ENCODE results near the gene SPANXN3.
"Not testable (repeated sequence)": the region's sequence is repeated elsewhere in the genome, so short reads cannot be mapped to it uniquely, and the experiment has no call there.

The SPANXN3 gene, protein sequence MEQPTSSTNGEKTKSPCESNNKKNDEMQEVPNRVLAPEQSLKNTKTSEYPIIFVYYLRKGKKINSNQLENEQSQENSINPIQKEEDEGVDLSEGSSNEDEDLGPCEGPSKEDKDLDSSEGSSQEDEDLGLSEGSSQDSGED

GRCh38 chrX:143517375-143517774, at the start of gene SPANXN3:
Gene SPANXN3 (minus strand): TSS chrX:143517475. CDS start chrX:143517391, 84 bp downstream.
- not testable (repeated sequence) for DNase-seq

DNA sequence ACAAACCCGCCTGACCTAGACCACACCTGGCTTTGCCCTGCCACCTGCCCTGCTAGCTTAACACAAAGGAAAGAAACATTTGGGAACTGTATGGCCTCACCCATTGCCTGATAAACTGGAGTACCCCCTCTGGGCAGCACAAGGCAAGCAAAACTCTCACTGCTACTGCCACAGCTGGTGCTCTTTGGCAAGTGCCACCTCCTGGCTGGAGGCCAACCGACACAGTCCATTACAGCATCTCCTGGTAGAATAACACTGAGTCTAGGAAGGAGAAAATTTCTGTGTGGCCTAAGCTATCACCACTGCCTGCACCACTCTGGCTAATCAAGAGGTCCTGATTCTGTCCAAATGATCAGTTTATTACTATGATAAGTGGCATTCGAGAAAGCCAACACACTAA, 18.9 kb upstream of the SPANXN3 start:
- no peak for DNase-seq

- not testable (repeated sequence) for DNase-seq
These were observed 15.1 kb downstream of the SPANXN3 start for GRCh38 chrX:143502196-143502595.

DNA sequence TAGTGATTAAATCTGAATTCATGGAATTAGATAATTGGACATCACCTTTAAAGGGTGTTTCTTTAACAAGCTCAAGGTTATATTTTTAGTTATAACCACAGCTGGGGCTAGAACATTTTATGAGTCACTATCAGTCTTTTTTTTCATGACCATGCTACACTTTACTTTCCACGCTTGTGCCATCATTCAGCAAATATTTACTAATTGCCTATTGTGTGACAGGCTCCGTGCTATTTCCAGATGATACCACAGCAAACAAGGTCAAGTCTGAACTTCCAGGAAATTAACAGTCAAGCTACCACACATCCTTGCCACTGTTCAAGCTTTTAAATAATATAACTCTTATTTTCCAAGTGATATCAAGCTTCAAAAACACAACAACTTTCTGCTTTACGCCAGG, 16.5 kb downstream of the SPANXN3 start:
- DNase-seq, result no peak

DNA sequence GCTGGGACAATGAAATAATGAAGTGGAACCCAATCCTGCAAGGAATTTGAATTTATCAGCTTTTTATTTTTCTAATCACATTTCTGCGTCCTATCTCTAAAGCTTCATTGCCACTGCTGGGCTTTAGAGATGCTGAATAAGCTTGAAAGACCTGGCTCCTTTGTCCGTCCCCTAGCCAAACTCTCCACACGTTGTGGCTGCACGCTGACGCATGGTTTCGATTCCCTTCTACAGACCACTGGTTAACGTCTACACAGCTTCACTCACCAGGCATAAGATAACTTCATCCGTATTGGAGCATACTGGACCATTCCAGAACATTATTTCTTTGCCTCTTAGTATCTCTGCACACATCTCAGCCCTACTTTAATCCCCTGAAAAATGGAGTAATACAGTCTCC, 31.2 kb downstream of the SPANXN3 start:
- no peak for DNase-seq

DNA sequence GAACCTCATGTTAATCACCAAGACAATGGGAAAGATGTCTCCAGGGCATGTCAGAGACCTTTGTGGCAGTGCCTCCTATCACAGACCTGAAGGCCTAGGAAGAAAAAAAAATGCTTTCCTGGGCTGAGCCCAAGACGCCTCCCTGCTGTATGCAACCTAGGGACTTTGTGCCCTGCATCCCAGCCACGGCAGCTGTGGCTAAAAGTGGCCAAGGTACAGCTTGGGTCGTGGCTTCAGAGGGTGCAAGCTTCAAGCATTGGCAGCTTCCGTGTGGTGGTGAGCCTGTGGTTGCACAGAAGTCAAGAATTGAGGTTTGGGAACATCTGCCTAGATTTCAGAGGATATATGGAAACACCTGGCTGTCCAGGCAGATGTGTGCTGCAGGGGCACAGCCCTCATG, 40.5 kb downstream of the SPANXN3 start:
- DNase-seq, result no peak

DNA sequence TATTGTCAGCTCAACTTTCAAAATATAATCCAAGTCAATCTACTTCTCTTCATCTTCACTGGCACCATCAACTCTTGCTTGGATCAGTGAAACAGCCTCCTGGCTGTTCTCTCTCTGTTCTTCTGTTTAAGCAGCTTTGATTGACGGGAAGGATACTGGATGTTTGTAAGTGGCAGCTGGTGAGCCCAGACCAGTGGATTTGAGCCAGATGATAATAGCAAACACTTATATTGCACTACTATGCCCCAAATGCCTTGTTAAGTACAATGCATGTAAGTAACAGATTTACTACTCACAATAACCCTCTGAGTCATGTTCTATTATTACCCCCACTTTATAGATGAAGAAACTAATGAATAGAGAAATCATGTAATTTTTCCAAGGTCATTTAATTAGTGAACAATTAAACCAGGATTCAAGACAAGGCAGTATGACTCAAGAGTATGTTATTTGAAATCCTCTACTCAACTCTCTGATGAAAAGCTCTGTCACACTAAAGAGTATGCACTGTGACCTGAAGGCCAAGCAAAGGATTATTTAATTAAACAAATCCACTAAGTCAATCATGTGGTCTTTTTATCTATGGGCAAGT, 44.8 kb downstream of the SPANXN3 start:
- DNase-seq, result no peak

- no peak for DNase-seq
These were observed 51.1 kb downstream of the SPANXN3 start for GRCh38 chrX:143466130-143466529.

GRCh38 chrX:143462696-143463095, 54.6 kb downstream of the SPANXN3 start:
- DNase-seq, result no peak

- DNase-seq, result no peak
These were observed 55.7 kb downstream of the SPANXN3 start for GRCh38 chrX:143461606-143462005.

Measured in stimulated activated CD4-positive, alpha-beta T cell treated with anti-CD3 and anti-CD28 coated beads, Interleukin-2, amount 100 ng/mL, for 24 hours (primary cell).